ENCODE measurements around the gene RAB3D.
"Not testable (repeated sequence)": the region's sequence is repeated elsewhere in the genome, so short reads cannot be mapped to it uniquely, and the experiment has no call there.

The RAB3D gene

GRCh38 chr19:11339254-11340098 is at the start of gene RAB3D:
Gene RAB3D, minus strand, starts transcription at chr19:11339657. Its CDS starts 2,258 bp downstream, at chr19:11337399.
- DNase-seq, result no peak

- no peak for DNase-seq
Measured at GRCh38 chr19:11387162-11388034, 47.9 kb upstream of the RAB3D start.

GRCh38 chr19:11384778-11385129 is 45.3 kb upstream of the RAB3D start:
- DNase-seq, result no peak

- DNase-seq, result no peak
Measured at GRCh38 chr19:11383706-11384048, 44.2 kb upstream of the RAB3D start.

GRCh38 chr19:11382898-11383705 is 43.6 kb upstream of the RAB3D start:
- no peak for DNase-seq

- peak; percentile 98 for DNase-seq
Measured at GRCh38 chr19:11380653-11381537, 41.4 kb upstream of the RAB3D start.

- DNase-seq, result no peak
Measured at GRCh38 chr19:11379857-11380350, 40.4 kb upstream of the RAB3D start.

- not testable (repeated sequence) for DNase-seq
Measured at GRCh38 chr19:11379269-11379845, 39.9 kb upstream of the RAB3D start.

- DNase-seq, result no peak
Measured at GRCh38 chr19:11378319-11379189, 39.1 kb upstream of the RAB3D start.

GRCh38 chr19:11377756-11378155 is 38.3 kb upstream of the RAB3D start:
- DNase-seq, result no peak

- DNase-seq, result no peak
Measured at GRCh38 chr19:11377237-11377636, 37.8 kb upstream of the RAB3D start.

- peak; percentile 63 for DNase-seq
Measured at GRCh38 chr19:11375143-11375948, 35.9 kb upstream of the RAB3D start.

GRCh38 chr19:11374433-11375142 is 35.1 kb upstream of the RAB3D start, which contains the start of gene SWSAP1:
Gene SWSAP1, plus strand, starts transcription at chr19:11374666. Its CDS starts 15 bp downstream, at chr19:11374681.
- DNase-seq, result peak; percentile 97

- no peak for DNase-seq
Measured at GRCh38 chr19:11373885-11374432, 34.5 kb upstream of the RAB3D start.

GRCh38 chr19:11373166-11373884 is 33.9 kb upstream of the RAB3D start:
- no peak for DNase-seq

- DNase-seq, result no peak
Measured at GRCh38 chr19:11370744-11371143, 31.3 kb upstream of the RAB3D start.

- no peak for DNase-seq
Measured at GRCh38 chr19:11367528-11367927, 28.1 kb upstream of the RAB3D start.

All from NK-92 treated with Interleukin-12 subunit alpha and Interleukin-12 subunit beta, amount 100 ng/mL, for 24 hours (cell line).